LoVo (cell line): ENCODE data around the gene FAM180B.

ENCODE experiments used
- DNase-seq: peaks from one replicate; pipeline ENCODE4 v3.0.0-alpha.2; 2016; ENCODE audit warnings: low spot score

Gene FAM180B

GRCh38 chr11:47569646-47570045 lies 16.8 kb upstream of the FAM180B start:
- no peak for DNase-seq

- DNase-seq = no peak
These were observed 15.7 kb upstream of the FAM180B start for GRCh38 chr11:47570651-47571356.

- no peak for DNase-seq
These were observed 15.1 kb upstream of the FAM180B start for GRCh38 chr11:47571357-47571729.

GRCh38 chr11:47571895-47572294 lies 14.6 kb upstream of the FAM180B start:
- DNase-seq = no peak

- DNase-seq = no peak
These were observed 13.7 kb upstream of the FAM180B start for GRCh38 chr11:47572715-47573255.

- DNase-seq = no peak
These were observed 13.2 kb upstream of the FAM180B start for GRCh38 chr11:47573321-47573720.

- DNase-seq = no peak
These were observed 8.9 kb upstream of the FAM180B start for GRCh38 chr11:47577460-47578041.

- peak; percentile 90 for DNase-seq
These were observed 7.7 kb upstream of the FAM180B start, which contains the start of the genes KBTBD4 and NDUFS3 for GRCh38 chr11:47578524-47579494. Gene KBTBD4, minus strand, starts transcription at chr11:47578970. Its CDS starts 19 bp downstream, at chr11:47578951. Gene NDUFS3, plus strand, starts transcription at chr11:47579074. Its CDS starts 18 bp downstream, at chr11:47579092.

GRCh38 chr11:47583844-47584243 lies 2.6 kb upstream of the FAM180B start:
- DNase-seq = no peak

- DNase-seq = no peak
These were observed 700 bp downstream of the FAM180B start for GRCh38 chr11:47587039-47587716.

- DNase-seq = no peak
These were observed 1.3 kb downstream of the FAM180B start for GRCh38 chr11:47587723-47588326.

GRCh38 chr11:47589118-47589517 lies 2.6 kb downstream of the FAM180B start:
- no peak for DNase-seq

- DNase-seq = no peak
These were observed 3.1 kb downstream of the FAM180B start for GRCh38 chr11:47589584-47589976.

GRCh38 chr11:47589977-47590861 lies 3.7 kb downstream of the FAM180B start:
- DNase-seq = no peak

GRCh38 chr11:47591764-47592163 lies 5.3 kb downstream of the FAM180B start:
- no peak for DNase-seq

- DNase-seq = no peak
These were observed 5.8 kb downstream of the FAM180B start for GRCh38 chr11:47592251-47592650.

GRCh38 chr11:47592970-47593369 lies 6.5 kb downstream of the FAM180B start:
- DNase-seq = no peak

GRCh38 chr11:47593492-47593933 lies 7.0 kb downstream of the FAM180B start:
- no peak for DNase-seq

- DNase-seq = no peak
These were observed 7.7 kb downstream of the FAM180B start, which contains the start of gene C1QTNF4 for GRCh38 chr11:47593934-47594855. Gene C1QTNF4, minus strand, starts transcription at chr11:47594411. Its CDS starts 3,601 bp downstream, at chr11:47590810.
